ENCODE results near the gene MTHFD1L.

MTHFD1L gene

DNA sequence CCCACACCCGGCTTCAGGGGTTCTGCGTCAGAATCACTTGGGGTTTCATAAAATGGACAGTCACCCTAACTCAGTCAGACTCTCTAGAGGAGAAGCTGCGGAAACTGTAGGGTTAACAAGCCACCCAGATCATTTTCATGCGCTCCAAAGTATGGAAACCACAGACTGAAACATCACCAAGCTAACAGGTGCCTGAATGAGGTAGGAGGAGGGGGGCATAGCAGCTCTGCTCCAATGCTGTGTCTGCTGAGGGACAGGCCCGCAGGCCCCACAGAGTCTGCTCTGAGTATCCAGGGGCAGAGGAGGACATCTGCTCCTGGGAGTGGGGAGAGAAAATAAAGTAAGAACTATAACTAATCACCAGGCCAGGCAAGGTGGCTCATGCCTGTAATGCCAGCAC is 277.2 kb downstream of the MTHFD1L start:
- intact Hi-C loops (cut with DNase I), result no loop called here
- DNase-seq, result no peak

DNA sequence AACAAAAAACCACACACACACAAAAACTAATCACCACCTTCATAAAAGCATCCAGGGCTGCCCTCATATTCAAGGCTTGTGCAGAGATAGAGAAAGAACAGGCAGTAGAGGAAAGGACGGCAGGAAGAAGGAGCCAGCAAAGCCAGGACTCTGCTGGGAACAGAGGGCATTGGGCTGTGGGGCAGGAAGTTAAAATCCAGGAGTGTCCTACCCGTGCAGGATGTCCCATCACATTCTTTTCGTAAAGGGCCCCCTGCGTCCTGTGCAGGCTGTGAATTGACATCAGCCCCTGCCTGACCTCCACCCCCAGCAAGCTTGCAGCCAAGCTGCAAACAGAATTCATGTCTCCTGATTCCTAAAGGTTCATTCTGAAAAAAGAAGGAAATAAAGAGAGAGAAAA is 277.8 kb downstream of the MTHFD1L start:
- intact Hi-C loops (cut with DNase I), result no loop called here

DNA sequence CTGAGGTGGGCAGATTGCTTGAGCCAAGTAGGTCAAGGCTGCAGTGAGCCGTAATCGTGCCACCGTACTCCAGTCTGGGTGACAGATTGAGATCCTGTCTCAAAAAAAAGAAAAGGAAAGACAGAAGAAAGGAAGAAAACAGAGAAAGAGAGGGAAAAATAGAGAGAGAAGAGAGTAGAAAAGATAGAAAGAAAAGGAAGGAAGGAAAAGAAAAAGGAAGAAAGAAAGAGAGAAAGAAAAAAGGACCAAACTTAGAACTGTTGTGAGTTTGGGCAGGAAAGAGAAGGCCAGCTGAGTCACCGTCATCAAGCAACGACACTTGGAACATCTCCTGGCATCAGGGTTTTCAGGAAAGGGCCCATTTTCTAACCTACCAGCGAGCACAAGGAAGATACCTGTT is 278.3 kb downstream of the MTHFD1L start:
- DNase-seq, result no peak
- intact Hi-C loops (cut with DNase I), result no loop called here

More for the DNA sequence above, 277.8 kb downstream of the MTHFD1L start:
- no peak for DNase-seq

DNA sequence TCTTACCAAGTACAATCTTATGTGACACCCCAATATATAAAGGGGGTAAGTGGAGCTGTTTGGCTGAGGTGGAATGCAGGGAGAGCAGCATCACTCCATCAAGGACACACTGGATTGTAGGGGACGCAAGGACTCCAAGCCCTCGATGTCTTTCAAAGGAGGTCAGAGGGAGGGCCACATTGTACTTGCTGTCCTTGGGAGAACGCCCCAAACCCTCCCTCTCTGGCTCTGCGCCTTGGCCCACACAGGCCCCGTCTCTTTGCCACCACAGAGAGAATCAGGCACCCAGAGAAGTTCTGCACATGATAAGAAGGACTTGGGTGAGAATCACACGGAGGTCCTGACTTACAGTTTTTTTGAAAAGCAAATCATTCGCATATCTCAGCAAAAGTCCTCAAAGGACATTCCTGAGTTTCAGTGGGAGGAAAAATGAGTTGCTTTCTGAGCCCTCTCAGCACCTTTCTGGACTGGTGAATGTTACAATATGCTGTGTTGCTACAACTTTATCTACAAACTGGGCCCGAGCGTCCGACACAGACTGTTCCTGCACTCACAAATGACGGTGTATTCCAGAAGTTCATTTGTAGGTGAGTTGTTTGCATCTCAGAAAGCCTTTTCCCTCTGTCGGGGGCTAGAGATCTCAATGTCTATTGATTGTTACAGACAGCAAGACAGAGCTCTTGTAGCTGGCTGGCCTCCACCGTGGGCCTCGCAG is 281.8 kb downstream of the MTHFD1L start:
- intact Hi-C loops (cut with DNase I), result no loop called here
- peak in 1 of 42 donors; percentile 22 for DNase-seq

DNA sequence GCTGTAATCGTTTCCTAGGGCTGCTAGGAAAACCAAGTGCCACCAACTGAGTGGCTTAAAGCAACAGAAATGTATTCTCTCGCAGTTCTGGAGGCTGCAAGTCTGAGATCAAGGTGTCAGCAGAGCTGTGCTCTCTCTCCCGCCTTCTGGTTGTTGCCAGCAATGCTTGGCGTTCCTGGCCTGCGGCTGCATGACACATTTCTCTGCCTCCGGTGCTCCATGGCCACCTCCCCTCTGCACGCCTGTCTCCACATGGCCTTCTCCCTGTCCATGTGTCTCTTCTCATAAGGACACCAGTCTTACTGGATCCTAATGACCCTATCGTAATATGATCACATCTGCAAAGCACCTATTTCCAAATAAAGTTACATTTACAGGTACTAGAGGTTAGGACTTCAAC is 282.6 kb downstream of the MTHFD1L start:
- intact Hi-C loops (cut with DNase I), result no loop called here
- no peak for DNase-seq

DNA sequence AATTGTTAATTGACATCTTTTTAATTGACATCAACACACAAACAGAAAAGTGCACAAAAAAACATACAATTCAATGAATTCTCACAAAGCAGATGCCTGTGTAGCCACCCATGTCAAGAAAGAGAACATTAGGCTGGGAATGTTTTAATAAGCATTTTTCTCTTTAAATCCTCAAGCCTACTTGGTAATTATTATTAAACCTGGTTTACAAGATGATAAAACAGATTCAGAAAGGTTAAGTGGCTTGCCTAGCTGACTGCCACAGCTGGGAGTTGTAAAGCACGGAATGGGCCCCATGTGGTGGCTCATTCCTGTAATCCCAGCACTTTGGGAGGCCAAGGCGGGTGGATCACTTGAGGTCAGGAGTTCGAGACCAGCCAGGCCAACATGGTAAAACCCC is 284.3 kb downstream of the MTHFD1L start:
- no peak for DNase-seq
- intact Hi-C loops (cut with DNase I), result no loop called here

Data from head of caudate nucleus (tissue), 42 donors.